GM19372 (cell line): ENCODE measurements around the gene MYEOV.

ENCODE experiments used
- ATAC-seq: cut with Tn5 transposase; IDR thresholded peaks from one replicate; pipeline ENCODE4 v1.9.1; 2021; ENCODE audit warnings: mild to moderate bottlenecking, low read depth, moderate library complexity; ENCODE audit not compliant: unreplicated experiment

Gene MYEOV

DNA sequence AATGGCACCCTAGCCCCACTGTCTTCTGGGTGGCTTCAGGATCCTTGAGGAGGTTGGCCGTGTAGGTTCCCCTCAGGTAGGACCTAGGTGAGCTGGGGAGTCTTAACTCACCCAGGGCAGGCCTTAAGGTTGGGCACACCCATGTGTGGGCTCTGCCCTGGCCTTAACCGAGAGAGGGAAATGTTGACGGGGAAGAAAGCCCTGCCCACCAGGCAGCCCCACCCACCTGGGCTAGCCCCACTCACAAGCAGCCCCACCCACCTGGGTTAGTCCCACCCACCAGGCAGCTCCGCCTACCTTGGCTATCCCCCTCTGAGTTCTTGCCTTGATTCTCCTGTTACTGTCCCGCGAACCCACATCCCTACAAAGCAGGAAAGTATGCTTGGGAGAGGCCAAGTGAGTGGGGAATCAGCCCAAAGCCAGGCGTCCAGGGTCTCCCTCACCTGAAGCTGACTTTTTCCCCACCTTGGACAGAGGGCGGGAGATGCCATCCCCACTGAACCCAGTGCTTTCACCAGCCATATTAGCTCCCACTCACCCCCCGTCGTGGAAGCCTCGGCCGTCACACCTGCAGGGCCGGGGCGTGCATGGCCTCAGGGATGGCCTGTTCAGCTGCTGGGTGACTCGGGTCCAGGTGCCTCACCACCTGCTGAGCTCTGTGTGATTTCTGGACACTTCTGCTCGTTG is at the start of gene MYEOV:
TSS of gene MYEOV (plus strand) at position 337 of the 687 bp plus-strand sequence. CDS start 1,200 bp downstream, outside the sequence.
- no peak for ATAC-seq

DNA sequence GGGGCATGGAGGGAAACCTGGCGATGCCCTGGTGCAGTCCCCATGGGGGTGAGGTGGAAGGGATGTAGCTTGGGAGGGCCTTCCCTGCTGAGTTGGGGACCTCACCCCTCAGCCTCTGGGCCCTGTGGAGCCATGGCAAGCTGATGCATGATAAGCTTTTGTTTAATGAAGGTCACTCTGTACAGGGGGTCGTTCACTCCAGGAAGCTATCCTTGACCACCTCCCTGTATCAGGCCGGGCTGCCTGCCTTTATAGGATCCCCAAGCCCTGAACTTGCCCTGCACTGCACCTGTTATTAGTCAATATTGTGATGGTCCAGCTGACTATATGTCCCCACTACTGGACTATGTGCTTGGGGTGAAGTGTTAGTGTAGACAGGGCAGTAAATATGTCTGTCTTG is 49.7 kb upstream of the MYEOV start:
- no peak for ATAC-seq

DNA sequence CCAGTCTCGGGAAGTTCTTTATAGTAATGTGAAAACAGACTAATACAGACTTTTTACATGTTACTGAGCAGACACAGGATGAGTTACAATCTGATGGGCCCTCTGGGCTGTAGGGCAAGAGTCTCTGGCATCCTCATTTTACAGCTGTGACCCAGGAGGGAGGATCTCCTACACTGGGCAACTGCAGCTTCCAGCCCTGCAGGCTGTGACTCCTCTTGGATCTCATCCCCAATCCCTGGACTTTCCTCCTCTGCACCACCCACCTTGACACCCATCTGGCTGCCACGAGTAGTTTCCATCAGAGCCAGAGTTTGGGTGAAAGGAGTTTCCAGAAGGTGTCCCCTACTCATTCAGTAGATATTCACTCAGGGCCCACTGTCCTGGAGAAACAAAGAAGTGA is 48.9 kb upstream of the MYEOV start:
- no peak for ATAC-seq

DNA sequence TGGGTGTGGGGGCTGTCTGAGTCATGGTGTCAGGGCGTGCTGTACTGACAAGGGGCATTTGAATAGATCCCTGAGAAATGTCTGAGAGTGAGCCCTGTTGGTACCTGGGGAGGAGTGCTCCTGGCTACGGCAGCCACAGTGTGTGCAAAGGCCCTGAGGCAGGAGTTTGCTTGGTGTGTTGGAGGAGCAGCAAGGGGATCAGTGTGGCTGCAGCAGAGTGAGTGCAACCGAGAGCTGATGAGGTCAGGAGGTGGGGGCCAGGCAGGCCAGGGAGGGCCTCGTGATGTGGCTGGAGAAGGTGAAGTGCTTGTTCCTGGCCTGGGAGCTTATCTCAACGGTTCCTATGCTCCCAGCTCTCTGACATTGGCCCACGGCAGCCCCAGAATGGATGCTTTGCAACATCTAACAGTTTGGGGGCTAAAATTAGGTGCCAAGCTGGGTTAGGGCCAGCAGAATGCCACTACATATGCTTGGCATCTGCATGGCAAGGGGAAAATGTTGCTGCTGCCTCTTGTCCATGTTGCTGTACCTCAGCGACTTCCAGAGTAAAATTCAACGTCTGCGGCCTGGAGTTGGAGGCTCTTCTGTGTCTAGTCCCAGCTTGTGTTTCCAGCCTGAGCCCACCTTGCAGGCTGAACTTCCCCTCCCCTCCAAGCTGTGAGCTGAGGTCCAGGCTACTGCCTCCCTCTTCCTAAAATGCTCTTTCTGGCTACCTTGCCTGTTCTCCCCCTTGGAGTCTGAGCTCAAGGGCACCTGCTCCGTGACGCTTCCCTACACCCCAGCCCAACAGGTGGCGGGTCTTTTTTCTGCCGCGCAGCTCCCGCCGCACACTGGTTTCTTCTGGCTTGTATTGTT is 48.2 kb upstream of the MYEOV start:
- no peak for ATAC-seq

DNA sequence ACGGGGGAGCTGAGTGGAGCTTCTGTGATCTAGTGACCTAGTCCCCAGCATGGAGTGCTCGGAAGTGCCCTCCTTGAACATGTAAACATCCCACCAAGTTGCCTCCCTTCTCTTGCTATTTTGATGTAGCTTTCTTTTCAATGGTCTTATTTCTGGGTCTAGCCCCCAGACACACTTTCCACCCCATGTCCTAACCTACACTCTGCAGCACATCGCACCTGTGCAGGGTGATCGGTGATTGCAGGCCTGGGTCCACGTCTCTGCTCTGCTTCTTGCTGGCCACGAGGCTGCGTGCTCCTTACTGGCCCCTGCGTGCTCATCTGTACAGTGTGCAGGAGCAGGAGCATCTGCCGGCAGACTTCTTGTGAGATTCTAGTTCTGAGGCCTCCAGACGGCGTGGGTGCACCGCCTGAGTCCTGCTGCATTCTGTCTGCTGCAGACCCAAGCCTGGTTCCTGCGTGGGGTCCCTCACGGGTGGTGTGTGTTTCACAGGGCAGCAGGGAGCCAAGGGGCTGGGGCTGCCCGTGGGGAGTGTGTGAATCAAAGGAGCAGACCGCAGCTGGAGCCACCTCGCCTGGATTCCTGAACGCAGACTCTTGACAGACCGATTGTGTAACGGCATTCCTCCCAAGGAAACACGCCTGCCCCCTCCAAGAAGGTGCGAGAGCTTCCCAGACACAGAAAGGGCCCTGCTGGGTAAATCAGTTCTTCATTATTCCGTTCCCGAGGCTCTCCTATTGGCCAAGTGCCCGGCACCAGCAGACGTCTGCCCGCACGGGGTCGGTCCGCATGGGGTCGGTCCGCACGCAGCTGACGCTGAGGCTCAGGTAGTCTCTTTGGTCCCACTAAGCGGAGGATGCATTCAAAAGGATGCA is 44.4 kb upstream of the MYEOV start:
- no peak for ATAC-seq

DNA sequence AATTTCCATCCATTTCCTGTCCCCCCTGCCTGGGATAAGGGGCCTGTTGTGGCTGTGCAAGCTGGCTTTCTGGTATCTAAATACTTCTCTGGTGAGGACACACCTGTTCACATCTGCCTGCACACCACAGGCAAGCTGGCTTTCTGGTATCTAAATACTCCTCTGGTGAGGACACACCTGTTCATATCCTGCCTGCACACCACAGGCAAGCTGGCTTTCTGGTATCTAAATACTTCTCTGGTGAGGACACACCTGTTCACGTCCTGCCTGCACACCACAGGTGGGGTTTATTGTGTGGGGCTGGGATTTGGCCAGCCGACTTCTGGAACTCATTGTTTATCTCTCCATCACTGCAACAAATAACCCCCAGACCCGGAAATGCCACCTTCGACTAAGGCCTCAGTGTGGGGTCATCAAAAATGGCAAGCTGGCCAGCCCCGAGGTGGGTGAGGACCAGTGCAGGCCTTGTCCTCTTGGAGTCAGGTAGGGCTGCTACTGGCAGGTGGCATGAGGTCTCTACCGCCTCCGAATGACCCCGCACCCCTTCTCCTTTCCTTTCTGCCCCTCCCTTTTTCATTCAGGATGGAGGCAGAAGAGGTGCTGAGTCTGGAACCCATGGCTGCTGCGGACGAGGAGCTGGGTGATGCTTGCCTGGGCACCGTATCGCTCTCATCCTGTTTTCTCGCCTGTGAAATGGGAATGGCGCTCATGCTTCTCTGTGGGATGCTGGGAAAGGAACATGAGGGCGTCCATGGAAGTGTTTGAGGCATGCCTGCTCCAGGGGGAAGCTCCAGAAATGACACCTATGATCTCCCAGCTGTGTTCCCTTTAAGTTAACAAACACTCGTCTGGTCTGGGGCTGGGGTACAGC is 43.5 kb upstream of the MYEOV start:
- no peak for ATAC-seq

DNA sequence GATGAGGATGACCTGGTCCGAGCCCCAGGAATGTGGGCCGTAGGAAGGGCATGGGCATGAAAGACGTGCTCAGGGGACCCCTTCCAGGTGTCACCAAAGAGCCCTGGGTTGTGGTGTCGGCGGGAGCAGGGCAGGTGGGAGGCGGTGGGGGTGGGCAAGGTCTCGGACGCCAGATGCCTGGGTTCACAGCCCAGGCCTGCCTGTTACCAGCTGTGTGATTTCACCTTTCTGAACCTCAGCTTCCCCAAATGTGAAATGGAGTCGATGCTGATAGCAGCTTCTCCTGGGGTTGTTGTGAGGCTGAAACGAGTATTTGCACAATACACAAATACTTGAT is 42.9 kb upstream of the MYEOV start:
- ATAC-seq: no peak

DNA sequence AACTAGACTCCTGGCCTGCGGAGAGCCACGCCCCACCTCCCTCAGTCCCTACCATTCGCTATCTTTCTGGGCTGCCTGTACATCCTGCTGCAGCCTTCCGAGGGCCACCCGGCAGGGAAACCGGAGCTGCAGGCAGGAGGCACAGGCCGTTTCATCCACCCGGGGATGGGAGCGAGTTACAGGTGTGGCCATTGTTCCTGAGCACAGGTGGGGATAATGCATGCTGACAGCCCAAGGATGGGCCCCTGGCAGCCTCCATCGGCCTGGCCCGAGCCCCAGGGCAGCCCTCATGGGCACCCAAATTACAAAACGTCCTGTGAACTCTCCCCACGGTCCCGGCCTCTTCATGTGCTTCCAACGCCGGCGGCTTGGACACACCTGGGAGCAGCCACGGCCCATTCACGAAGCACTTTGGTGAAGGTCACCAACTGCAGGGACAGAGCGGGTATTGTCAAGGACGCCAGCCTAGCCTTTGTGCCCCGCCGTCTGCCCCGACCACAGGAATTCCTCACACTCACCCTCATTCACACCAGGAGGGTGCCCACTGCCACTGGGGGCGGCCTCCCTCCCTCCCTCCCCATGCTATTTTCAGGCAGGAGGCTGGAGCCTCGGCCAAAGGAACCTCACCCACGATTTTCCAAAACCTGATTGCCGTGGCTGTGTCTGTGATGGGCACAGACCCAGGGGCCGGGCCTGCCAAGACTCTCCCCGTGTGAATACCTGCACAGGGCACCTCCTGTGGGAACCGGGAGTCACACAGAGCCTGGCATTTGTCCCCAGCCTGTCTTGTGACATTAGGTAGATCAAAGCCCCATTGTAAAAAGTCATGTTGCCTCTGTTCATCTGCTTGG is 42.1 kb upstream of the MYEOV start:
- ATAC-seq: no peak

DNA sequence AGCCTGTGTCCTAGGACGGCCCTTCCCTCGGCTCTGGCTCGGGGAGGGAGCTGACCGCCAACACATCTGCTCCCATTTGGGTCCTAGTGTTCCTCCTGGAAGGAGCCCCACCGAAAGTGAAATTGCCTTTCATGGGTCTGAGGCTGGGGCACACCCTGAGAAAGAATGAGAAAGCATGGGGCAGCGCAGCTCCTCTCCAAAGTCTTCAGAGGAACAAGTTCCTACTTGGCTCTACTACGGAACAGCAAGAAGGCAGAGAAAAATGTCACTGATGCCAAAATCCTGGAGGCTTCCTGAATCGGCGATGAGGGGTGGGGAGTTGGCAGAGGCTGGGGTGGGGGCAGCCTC is 41.5 kb upstream of the MYEOV start:
- no peak for ATAC-seq

DNA sequence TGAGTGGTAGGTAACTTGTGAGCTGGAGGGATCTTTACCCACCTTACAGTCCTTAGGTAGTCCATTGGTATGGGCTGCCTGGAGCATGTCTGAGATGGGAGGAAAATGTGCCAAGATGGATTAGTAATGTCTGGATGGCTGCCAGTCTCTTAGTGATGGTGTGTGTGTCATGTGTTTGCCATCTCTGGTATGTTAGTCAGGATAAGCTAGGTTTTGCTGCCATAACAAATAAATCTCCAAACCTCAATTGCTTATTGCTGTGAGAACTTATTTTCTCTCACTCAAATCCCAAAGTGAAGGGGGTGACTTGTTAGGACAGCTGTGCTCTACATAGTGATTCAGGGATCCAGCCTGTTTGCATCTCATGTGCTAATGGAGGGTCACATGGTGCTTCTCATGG is 40.9 kb upstream of the MYEOV start:
- ATAC-seq: no peak

DNA sequence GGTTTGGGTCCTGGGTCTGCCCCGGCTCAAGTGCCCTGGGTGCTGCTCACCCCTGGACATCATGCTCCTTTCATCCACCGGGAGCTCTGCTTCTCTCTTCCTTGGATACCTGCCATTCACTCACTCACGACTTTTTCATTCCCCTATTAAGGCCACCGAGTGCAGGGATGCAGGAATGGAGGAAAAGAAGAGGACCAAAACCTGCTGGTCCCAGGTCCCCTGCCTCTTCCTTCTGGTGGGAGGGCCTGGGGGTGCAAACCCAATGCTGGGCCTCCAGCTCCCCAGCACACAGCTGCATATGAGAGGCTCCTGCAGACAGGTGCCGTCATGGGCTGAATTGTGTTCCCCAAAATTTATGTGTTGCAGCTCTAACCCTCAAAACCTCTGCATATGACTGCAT is 36.8 kb upstream of the MYEOV start:
- no peak for ATAC-seq

DNA sequence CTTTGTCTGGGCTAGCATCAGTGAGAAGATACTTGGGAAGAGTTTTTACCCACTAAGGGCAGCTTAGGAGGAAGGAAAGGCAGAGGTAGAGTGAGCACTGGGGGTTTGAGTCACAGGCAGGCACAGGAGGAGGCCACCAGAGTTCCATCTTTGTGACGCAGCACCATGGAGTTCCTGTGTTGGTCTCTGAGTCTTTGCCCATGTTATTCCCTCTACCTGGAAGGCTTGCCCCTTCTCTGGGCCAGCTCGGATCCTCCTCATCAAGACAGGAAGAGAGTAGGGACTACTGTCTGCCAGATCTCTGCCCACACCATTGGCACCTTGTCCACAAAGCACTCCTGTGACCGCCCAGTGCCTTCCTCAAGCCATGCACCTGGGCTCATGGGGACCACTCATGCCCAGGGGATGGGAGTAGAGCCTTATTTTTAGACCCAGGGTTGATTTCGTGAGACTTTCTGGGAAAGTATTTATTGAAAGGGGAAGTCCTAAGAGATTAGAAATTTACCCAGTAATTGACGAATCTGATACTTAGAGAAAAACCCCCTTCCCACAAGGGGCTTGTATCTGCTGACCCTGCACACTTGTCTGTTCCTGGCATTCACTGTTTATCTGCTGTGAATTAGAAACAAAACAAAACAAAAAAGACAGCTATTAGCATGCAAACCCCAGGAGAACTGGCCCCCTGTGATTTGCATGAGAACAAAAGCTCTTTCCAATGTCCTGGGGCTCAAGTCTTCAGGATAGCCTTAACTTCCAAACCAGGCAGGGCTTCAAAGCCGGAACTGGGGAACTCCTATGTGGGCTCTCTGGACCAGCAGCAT is 35.9 kb upstream of the MYEOV start:
- ATAC-seq: no peak

DNA sequence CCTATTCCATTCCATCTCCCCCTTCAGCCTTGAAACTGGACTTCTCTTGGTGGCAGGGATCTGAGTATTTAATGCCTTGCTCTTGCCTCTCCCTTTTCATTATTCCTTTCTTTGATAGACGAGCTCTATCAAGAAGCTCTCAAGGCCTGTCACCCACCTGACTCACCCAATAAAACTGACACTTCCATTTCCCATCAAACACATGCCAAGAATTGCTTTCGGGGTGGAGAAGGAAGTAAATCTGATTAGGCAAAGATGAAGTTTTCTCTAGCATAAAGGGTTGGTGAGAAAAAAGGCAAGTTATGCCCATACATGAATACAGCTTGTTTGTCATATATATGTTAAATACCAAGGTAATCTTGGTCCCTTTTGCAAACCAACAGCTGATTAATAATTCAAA is 34.9 kb upstream of the MYEOV start:
- ATAC-seq: no peak

DNA sequence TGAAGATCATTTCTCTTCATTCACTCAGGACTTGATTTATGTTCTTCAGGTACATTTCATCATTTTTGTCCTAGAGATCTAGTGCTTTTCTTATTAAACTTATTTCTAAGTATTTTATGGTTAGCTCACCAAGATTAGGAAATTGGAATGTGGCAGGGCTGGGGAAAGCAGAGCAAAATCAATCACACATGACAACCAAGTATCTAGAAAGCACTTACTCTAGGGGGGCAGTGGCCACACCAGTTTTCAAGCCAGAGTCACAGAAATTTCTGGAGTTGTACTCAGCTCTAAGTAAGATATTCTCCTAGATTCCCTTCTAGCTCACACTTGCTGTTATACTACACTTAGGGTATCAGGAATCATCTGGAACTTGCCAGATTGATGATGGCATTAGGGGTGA is 33.3 kb upstream of the MYEOV start:
- ATAC-seq: no peak

DNA sequence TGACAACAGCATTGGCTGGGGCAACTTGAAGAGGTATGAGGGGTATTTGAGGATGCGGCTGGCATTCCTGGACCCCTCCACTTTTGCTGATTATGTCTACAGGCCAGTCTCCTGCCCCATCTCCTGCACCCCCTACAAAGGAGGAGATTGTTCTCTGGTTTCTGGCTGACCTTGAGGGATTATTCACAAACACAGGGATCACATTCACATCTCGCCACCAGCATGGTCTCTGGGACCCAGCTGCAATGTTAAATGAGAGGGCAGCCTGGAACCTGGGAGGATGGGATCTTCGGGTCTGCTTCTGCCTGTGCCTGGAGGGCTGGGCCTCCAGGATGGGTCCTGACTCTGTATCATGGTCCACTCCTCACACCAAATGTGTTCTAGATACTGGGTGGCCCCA is 32.8 kb upstream of the MYEOV start:
- ATAC-seq: no peak

DNA sequence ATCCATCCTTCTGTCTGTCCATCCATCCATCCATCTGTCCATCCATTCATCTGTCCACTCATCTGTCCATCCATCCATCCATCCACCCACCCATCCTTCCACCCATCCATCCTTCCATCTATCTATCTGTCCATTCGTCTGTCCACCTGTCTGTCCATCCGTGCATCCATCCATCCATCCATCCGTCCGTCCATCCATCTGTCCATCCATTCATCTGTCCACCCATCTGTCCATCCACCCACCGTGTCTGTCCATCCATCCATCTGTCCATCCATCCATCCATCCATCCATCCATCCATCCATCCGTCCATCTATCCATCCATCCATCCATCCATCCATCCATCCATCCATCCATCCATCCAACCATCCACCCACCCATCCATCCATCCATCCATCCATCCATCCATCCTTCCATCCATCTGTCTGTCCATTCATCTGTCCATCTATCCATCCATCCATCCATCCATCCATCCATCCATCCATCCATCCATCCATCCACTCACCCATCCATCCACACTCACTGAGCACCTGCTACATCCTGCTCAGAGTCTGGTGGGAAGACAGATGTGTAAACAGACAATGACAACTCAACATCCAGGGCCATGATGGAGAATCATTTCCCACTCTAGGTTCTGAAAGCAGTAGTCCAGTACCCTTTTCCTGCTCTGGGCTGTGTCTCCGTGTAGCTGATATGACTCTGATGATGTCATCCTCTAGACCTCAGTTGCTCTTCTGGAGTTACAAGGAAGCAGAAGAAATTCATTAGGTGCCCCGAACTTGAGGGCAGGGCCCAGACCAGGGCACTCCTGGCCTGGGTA is 30.8 kb upstream of the MYEOV start:
- ATAC-seq: no peak

DNA sequence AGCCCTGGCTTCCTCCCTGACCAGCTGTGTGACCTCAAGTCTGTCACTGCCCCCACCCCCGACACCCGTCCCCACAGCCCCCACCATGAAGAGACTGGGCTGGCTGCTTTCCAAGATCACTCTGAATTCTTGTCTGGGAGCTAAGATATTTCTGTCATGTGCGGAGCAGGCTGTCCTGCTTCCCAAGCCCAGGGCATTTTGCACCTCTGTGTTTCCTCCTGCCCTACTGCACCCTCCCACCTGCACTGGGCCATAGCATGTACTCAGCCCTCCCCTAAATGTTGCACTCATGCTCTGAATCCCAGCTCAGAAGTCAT is 30.3 kb upstream of the MYEOV start:
- no peak for ATAC-seq

DNA sequence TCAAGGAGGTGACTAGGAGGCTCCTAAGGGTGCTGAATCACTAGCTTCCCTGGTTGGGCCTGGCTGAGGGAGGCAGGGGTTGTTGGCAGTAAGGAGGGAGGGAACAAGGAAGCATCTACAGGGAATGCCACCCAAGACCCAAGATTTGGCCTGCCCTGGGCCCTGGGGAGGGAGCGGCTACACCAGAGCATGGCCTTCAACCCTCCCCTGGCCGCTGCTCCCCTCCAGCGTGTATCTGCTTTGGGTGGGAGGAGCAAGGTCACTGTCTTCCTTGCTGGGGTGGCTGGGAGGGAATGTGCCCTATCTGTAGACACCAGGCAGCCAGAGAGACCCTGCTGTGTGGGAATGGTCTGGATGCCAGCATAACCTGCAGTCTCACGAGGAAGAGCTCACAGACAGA is 29.5 kb upstream of the MYEOV start:
- ATAC-seq: no peak
